Gastroesophageal sphincter (tissue), 4 donors: ENCODE measurements around the gene SKIL. TPM values are rescaled to one million over a fixed set of nuclear protein-coding genes. Genes with fewer than 3 reads are reported as not detected.
A peak's percentile ranks its signal among the peaks of the same experiment; 100 is the strongest.

ENCODE experiments used
- ATAC-seq: fragments of 150-250 bp; one replicate; pipeline ENCODE4 v1.9.1; 2016; ENCODE audit warnings: mild to moderate bottlenecking, moderate library complexity
- H3K27ac ChIP-seq, 4 donors: fragments of 200-600 bp; sonication (generic) in 3 of 4; 1 replicate in 3 of 4; 2 replicates in 1 of 4; pipeline ENCODE4 v1.5.1; 2016 to 2019
- H3K27me3 ChIP-seq: fragments of 200-600 bp; sonication (generic); one replicate; pipeline ENCODE4 v1.5.1; 2019
- H3K36me3 ChIP-seq, 2 donors: fragments of 200-600 bp; sonication (generic); one replicate each; pipeline ENCODE4 v1.5.1; 2019; ENCODE audit warnings: control low read depth in 1 of 2
- H3K4me1 ChIP-seq, 3 donors: fragments of 200-600 bp; sonication (generic); 1 replicate in 2 of 3; 2 replicates in 1 of 3; pipeline ENCODE4 v1.5.1; 2016 to 2019; ENCODE audit warnings: control low read depth in 2 of 3
- H3K4me3 ChIP-seq, 2 donors: fragments of 200-600 bp; sonication (generic); one replicate each; pipeline ENCODE4 v1.5.1; 2019; ENCODE audit warnings: mild to moderate bottlenecking in 1 of 2, moderate library complexity in 1 of 2
- H3K9me3 ChIP-seq, 3 donors: fragments of 200-600 bp; sonication (generic); one replicate each; pipeline ENCODE4 v1.5.1; 2017 to 2019; ENCODE audit warnings: control low read depth in 2 of 3
- CTCF ChIP-seq, 4 experiments: fragments of 200-600 bp in 2 of 4; fragments of 450-650 bp in 2 of 4; sonication (generic) in 1 of 4; IDR thresholded peaks; one replicate each; pipeline ENCODE4 v1.5.1; 2017 to 2019; ENCODE audit warnings: antibody characterized with exemption in 4 of 4, mild to moderate bottlenecking in 2 of 4, moderate library complexity in 2 of 4
- EP300 ChIP-seq: sonication (generic); formaldehyde crosslinking; IDR thresholded peaks from one replicate; pipeline ENCODE4 v1.6.1; 2017; ENCODE audit warnings: antibody characterized with exemption, mild to moderate bottlenecking
- POLR2A ChIP-seq, 2 donors: fragments of 450-650 bp; IDR thresholded peaks; one replicate each; pipeline ENCODE4 v1.6.1; 2017; ENCODE audit warnings: antibody characterized with exemption in 2 of 2, mild to moderate bottlenecking in 2 of 2, moderate library complexity in 1 of 2
- POLR2AphosphoS5 ChIP-seq: sonication (generic); formaldehyde crosslinking; IDR thresholded peaks from one replicate; pipeline ENCODE4 v1.6.1; 2017; ENCODE audit warnings: antibody characterized with exemption
- WGBS, 2 donors: methylation state at CpG; one replicate each; pipeline ENCODE4 v1.1.5; 2018; ENCODE audit warnings: low coverage in 1 of 2; 5-methylcytosine and 5-hydroxymethylcytosine counted together
- total RNA-seq, 4 donors: library from RNA; depleted of rRNA; stranded (reverse); fragments of >200 nt; gene quantifications; one replicate each; pipeline ENCODE4 v1.1.0, GENCODE V29; 2016

Gene SKIL
- total RNA-seq, 4 donors from 2014 or later, result 29.1 to 52.8 (median 35.9) TPM

- no peak for ATAC-seq
- peaks cover 0 to 88% of the 10 kb centered on the region in 2 donors for H3K36me3 ChIP-seq
These were observed 30.4 kb downstream of the SKIL start for GRCh38 chr3:170387950-170388349.

GRCh38 chr3:170391108-170391507 lies 33.6 kb downstream of the SKIL start:
- H3K9me3 ChIP-seq, result no peaks in the 10 kb centered on the region
- no peak overlapping the region for H3K27ac ChIP-seq
- no peak for ATAC-seq
- H3K4me1 ChIP-seq, result no peaks in the 10 kb centered on the region
- H3K27me3 ChIP-seq, result no peaks in the 10 kb centered on the region
- H3K36me3 ChIP-seq, result peaks cover 0 to 57% of the 10 kb centered on the region in 2 donors
- H3K4me3 ChIP-seq, result no peak overlapping the region
- TF ChIP-seq CTCF (IDR thresholded peaks at IDR 0.05) (no peak), POLR2A (IDR thresholded peaks at IDR 0.05) (no peak), POLR2AphosphoS5 (no peak), EP300 (no peak)
- 86 to 89% methylated on average over 4 of the region's 4 CpGs for WGBS, 2 donors

More at GRCh38 chr3:170387950-170388349, 30.4 kb downstream of the SKIL start:
- Histone ChIP-seq H3K4me3 (no peak overlapping the region), H3K27me3 (no peaks in the 10 kb centered on the region), H3K27ac (no peak overlapping the region), H3K9me3 (no peaks in the 10 kb centered on the region), H3K4me1 (no peaks in the 10 kb centered on the region)
- TF ChIP-seq CTCF (IDR thresholded peaks at IDR 0.05) (no peak), POLR2A (IDR thresholded peaks at IDR 0.05) (no peak), POLR2AphosphoS5 (no peak)

GRCh38 chr3:170397685-170398084 lies 40.2 kb downstream of the SKIL start:
- ATAC-seq, result no peak
- Histone ChIP-seq H3K4me1 (no peaks in the 10 kb centered on the region), H3K27ac (no peak overlapping the region), H3K36me3 (peaks cover 0 to 16% of the 10 kb centered on the region in 2 donors), H3K4me3 (no peak overlapping the region), H3K9me3 (no peaks in the 10 kb centered on the region), H3K27me3 (no peaks in the 10 kb centered on the region)
- WGBS, 2 donors, result 88% methylated on average over 6 of the region's 6 CpGs
- TF ChIP-seq POLR2AphosphoS5, result no peak
- TF ChIP-seq CTCF (IDR thresholded peaks at IDR 0.05), result no peak
- TF ChIP-seq POLR2A (IDR thresholded peaks at IDR 0.05), result no peak
- no peak for TF ChIP-seq EP300

- no peak overlapping the region for H3K4me3 ChIP-seq
- no peaks in the 10 kb centered on the region for H3K36me3 ChIP-seq
- H3K27ac ChIP-seq, result no peak overlapping the region
- H3K27me3 ChIP-seq, result no peaks in the 10 kb centered on the region
- ATAC-seq, result no peak
- TF ChIP-seq EP300 (no peak), CTCF (IDR thresholded peaks at IDR 0.05) (no peak), POLR2AphosphoS5 (no peak), POLR2A (IDR thresholded peaks at IDR 0.05) (no peak)
- H3K9me3 ChIP-seq, result no peaks in the 10 kb centered on the region
- H3K4me1 ChIP-seq, result no peaks in the 10 kb centered on the region
These were observed 47.6 kb downstream of the SKIL start for GRCh38 chr3:170405101-170405500.

- Histone ChIP-seq H3K36me3 (no peaks in the 10 kb centered on the region), H3K27me3 (peaks cover 6% of the 10 kb centered on the region), H3K9me3 (no peaks in the 10 kb centered on the region), H3K4me1 (no peaks in the 10 kb centered on the region), H3K4me3 (no peak overlapping the region), H3K27ac (no peak overlapping the region)
- no peak for TF ChIP-seq POLR2AphosphoS5
- no peak for TF ChIP-seq EP300
- peak; percentile 33 to 53 (median 44) for TF ChIP-seq CTCF (IDR thresholded peaks at IDR 0.05)
- TF ChIP-seq POLR2A (IDR thresholded peaks at IDR 0.05), result no peak
- no peak for ATAC-seq
- 41 to 42% methylated on average over 3 to 4 of the region's 4 CpGs for WGBS, 2 donors
These were observed 53.0 kb downstream of the SKIL start for GRCh38 chr3:170410428-170411029.
